ENCODE results near the gene NRARP. TPM values are rescaled to one million over a fixed set of nuclear protein-coding genes. Genes with fewer than 3 reads are reported as not detected.

NRARP gene
- total RNA-seq, 2 experiments from 2014 or later = 6.9 to 8.9 TPM

GRCh38 chr9:137293482-137294090, 8.5 kb downstream of the NRARP start:
- ChIA-PET POLR2A (no interaction called here), CTCF (ENCODE audit: unreplicated experiment) (no interaction called here)
- DNase-seq (ENCODE audit: low spot score) = no peak
- no peaks in the 10 kb centered on the region for H4K20me1 ChIP-seq (ENCODE audit: insufficient read depth, low read length)
- intact Hi-C loops (cut with micrococcal nuclease; ENCODE audit: unreplicated experiment) = no loop called here
- peaks cover 22% of the 10 kb centered on the region for H3K4me1 ChIP-seq (ENCODE audit: insufficient read depth, low read length, poor library complexity, severe bottlenecking)
- TF ChIP-seq EZH2phosphoT487 (IDR thresholded peaks at IDR 0.05; ENCODE audit: borderline replicate concordance, low read depth, low read length) (no peak), CTCF (conservative IDR thresholded peaks at IDR 0.05; ENCODE audit: low read length) (no peak)
- BruUV-seq (replicated peaks) = no TSS peak
- H3K4me2 ChIP-seq (ENCODE audit: low read length) = no peak overlapping the region
- H3K9me2 ChIP-seq (ENCODE audit: insufficient read depth, low read length) = no peaks in the 10 kb centered on the region
- H3K9me3 ChIP-seq (ENCODE audit: low read length) = no peaks in the 10 kb centered on the region; the same call in 1 of the 2 replicates
- H3K36me3 ChIP-seq (ENCODE audit: insufficient read depth, low read length) = no peaks in the 10 kb centered on the region
- no peaks in the 10 kb centered on the region for H3K79me2 ChIP-seq (ENCODE audit: insufficient read depth, low read depth, low read length)
- no peak overlapping the region for H3K4me3 ChIP-seq (ENCODE audit: low read depth, low read length, poor library complexity, severe bottlenecking)
- no peak overlapping the region for H2AFZ ChIP-seq (ENCODE audit: low read length)
- no peak overlapping the region for H3K27ac ChIP-seq (ENCODE audit: low read depth, low read length, poor library complexity, severe bottlenecking)

- BruUV-seq (replicated peaks) = no TSS peak
- no peaks in the 10 kb centered on the region for H3K9me2 ChIP-seq (ENCODE audit: insufficient read depth, low read length)
- CTCF ChIA-PET (ENCODE audit: unreplicated experiment) = no interaction called here
- H4K20me1 ChIP-seq (ENCODE audit: insufficient read depth, low read length) = no peaks in the 10 kb centered on the region
- POLR2A ChIA-PET = no interaction called here
- no peak overlapping the region for H3K4me3 ChIP-seq (ENCODE audit: low read depth, low read length, poor library complexity, severe bottlenecking)
- H2AFZ ChIP-seq (ENCODE audit: low read length) = no peak overlapping the region
- intact Hi-C loops (cut with micrococcal nuclease; ENCODE audit: unreplicated experiment) = no loop called here
- no peaks in the 10 kb centered on the region for H3K79me2 ChIP-seq (ENCODE audit: insufficient read depth, low read depth, low read length)
- H3K36me3 ChIP-seq (ENCODE audit: insufficient read depth, low read length) = no peaks in the 10 kb centered on the region
- H3K4me1 ChIP-seq (ENCODE audit: insufficient read depth, low read length, poor library complexity, severe bottlenecking) = peaks cover 22% of the 10 kb centered on the region
- no peak for DNase-seq (ENCODE audit: low spot score)
- TF ChIP-seq EZH2phosphoT487 (IDR thresholded peaks at IDR 0.05; ENCODE audit: borderline replicate concordance, low read depth, low read length) = no peak
- no peak for TF ChIP-seq CTCF (conservative IDR thresholded peaks at IDR 0.05; ENCODE audit: low read length)
- no peaks in the 10 kb centered on the region; the same call in 1 of the 2 replicates for H3K9me3 ChIP-seq (ENCODE audit: low read length)
- H3K4me2 ChIP-seq (ENCODE audit: low read length) = no peak overlapping the region
- no peak overlapping the region for H3K27ac ChIP-seq (ENCODE audit: low read depth, low read length, poor library complexity, severe bottlenecking)
Observed at GRCh38 chr9:137293094-137293481, 9.0 kb downstream of the NRARP start.

- Histone ChIP-seq H4K20me1 (ENCODE audit: insufficient read depth, low read length) (no peaks in the 10 kb centered on the region), H3K79me2 (ENCODE audit: insufficient read depth, low read depth, low read length) (no peaks in the 10 kb centered on the region), H3K36me3 (ENCODE audit: insufficient read depth, low read length) (peaks cover 11% of the 10 kb centered on the region), H3K4me2 (ENCODE audit: low read length) (peak overlapping the region; percentile 55; the same call in 1 of the 2 replicates), H3K27ac (ENCODE audit: low read depth, low read length, poor library complexity, severe bottlenecking) (peak overlapping the region; percentile 84), H3K4me1 (ENCODE audit: insufficient read depth, low read length, poor library complexity, severe bottlenecking) (peaks cover 40% of the 10 kb centered on the region), H3K9me2 (ENCODE audit: insufficient read depth, low read length) (no peaks in the 10 kb centered on the region), H3K4me3 (ENCODE audit: low read depth, low read length, poor library complexity, severe bottlenecking) (no peak overlapping the region), H2AFZ (ENCODE audit: low read length) (no peak overlapping the region), H3K9me3 (ENCODE audit: low read length) (no peaks in the 10 kb centered on the region; the same call in 1 of the 2 replicates)
- intact Hi-C loops (cut with micrococcal nuclease; ENCODE audit: unreplicated experiment) = loop anchor here (5.0 kb wide), 1 partner anchor 160 kb away; no protein-coding TSS in a partner anchor
- ChIA-PET CTCF (ENCODE audit: unreplicated experiment) (interaction anchor here (0.6 to 1.5 kb wide), 4 partner anchors 10 to 98 kb away, joined by 3 to 7 read pairs (median 6); partner anchors contain the start of gene TOR4A), POLR2A (interaction anchor here (0.6 to 1.4 kb wide), 3 partner anchors 10 to 123 kb away, joined by 3 to 4 read pairs (median 3); partner anchors contain the start of gene TOR4A)
- peak; percentile 75 for DNase-seq (ENCODE audit: low spot score)
- TF ChIP-seq EZH2phosphoT487 (IDR thresholded peaks at IDR 0.05; ENCODE audit: borderline replicate concordance, low read depth, low read length) (no peak), CTCF (conservative IDR thresholded peaks at IDR 0.05; ENCODE audit: low read length) (peak; percentile 77)
- BruUV-seq (replicated peaks) = no TSS peak
Observed at GRCh38 chr9:137286975-137287383, 15.1 kb downstream of the NRARP start.
